Stimulated activated CD8-positive, alpha-beta memory T cell treated with anti-CD3 and anti-CD28 coated beads, Interleukin-12 subunit alpha, Interleukin-12 subunit beta, amount 100 ng/mL, for 4 hours (primary cell): ENCODE data around the gene AMPD2.
"Not testable (repeated sequence)": the region's sequence is repeated elsewhere in the genome, so short reads cannot be mapped to it uniquely, and the experiment has no call there.

Experiments
- DNase-seq: peaks from one replicate; pipeline ENCODE4 v3.0.0-alpha.2; 2020; ENCODE audit warnings: low read depth

AMPD2 gene

DNA sequence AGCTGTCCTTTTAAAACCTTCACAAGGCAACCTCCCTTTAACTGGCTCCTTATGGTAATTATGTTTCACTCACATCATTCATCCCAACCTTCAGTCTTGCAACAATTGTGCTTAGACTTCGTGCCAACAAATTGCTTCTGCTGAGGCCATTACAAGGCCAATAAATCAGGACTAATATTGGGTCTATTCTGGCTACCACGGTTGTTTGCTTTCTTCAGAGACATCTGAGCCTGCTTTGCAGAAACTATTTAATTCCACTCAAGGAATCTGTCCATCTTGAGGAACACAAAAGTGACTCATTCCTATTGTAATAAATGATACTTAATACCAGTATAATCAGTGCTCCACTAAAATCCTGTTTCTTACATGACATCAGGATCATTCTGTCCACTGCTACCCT lies 33.7 kb downstream of the AMPD2 start:
- no peak for DNase-seq

DNA sequence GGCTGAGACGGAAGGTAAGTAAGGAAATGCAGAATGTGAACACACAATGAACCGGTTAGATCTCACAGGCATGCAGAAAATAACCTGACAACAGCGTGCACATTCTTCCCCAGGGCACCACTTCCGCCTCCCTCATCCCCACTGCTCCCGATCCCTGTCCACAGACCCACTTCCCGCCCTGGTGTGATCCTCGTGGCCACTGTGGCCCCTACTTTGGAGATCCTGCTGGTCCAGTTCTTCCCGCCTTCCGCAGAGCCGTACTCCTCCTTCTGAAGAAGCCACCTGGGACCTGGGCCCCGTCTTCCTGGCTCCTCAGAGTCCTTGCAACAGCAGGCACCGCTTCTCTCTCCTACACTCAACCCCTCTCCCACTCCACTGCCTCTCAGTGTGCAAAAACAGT lies 34.9 kb downstream of the AMPD2 start:
- no peak for DNase-seq

- peak; percentile 53 for DNase-seq
These were observed 36.2 kb downstream of the AMPD2 start, which contains the start of gene GSTM4 for GRCh38 chr1:109655615-109656519. Gene GSTM4, plus strand, starts transcription at chr1:109656099. Its CDS starts 291 bp downstream, at chr1:109656390.

GRCh38 chr1:109657395-109657794 lies 37.8 kb downstream of the AMPD2 start:
- DNase-seq, result no peak

DNA sequence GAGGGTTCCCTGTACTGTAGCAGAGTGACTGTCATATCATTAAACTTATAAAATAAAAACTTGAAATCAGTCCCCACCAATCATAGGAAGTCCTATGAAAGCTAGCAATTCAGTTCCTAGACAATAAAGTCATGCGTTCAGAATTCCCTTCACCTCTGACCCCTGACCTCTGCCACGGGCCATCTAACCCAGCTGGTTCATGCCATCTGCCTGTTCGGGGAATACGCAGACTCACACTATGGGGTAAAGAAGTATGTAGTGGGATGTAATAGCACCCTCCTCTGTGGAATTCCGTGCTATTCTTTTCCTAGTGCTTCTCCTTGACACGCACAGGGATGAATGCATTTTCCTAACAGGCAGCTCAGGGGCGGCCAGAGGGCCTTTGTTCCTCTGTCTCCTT lies 38.3 kb downstream of the AMPD2 start:
- DNase-seq, result no peak

- DNase-seq, result no peak
These were observed 39.0 kb downstream of the AMPD2 start for GRCh38 chr1:109658533-109659042.

GRCh38 chr1:109659145-109659544 lies 39.5 kb downstream of the AMPD2 start:
- no peak for DNase-seq

DNA sequence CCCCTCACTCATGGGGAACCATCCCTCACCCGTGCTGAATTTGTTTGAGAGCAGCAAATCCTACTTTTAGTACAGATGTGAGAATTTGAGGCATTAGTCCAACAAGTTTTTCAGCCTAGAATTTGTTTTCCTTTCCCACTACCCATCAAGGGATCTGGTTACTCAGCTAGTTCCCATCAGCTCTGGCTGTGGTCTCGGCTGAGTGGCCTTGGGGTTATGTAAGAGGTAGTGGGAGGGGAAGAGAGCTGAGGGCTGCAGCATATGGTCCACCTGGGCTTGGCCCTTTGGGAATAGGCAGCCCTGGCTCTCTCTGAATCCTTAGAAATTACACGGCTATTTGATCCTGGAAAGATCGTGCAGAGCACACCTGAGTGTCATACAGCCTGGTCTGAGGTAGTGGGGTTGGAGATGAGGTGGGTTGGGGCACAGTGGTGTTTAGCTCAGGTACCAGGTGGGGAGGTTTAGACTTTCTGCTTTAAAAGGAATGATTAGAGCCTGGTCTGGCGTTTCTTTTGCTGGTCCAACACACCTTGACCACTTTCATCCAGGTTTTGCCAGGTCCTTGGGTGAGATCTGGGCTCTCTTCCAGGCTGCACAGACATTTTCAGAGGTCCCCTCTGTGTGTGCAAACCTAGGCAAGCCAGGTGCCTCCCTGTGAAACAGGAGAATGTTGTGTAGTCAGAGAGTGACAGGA lies 40.5 kb downstream of the AMPD2 start:
- DNase-seq, result no peak

- DNase-seq, result not testable (repeated sequence)
These were observed 41.0 kb downstream of the AMPD2 start for GRCh38 chr1:109660691-109661026.

- no peak for DNase-seq
These were observed 41.8 kb downstream of the AMPD2 start for GRCh38 chr1:109661391-109661790.

GRCh38 chr1:109664671-109665070 lies 45.0 kb downstream of the AMPD2 start:
- DNase-seq, result no peak

DNA sequence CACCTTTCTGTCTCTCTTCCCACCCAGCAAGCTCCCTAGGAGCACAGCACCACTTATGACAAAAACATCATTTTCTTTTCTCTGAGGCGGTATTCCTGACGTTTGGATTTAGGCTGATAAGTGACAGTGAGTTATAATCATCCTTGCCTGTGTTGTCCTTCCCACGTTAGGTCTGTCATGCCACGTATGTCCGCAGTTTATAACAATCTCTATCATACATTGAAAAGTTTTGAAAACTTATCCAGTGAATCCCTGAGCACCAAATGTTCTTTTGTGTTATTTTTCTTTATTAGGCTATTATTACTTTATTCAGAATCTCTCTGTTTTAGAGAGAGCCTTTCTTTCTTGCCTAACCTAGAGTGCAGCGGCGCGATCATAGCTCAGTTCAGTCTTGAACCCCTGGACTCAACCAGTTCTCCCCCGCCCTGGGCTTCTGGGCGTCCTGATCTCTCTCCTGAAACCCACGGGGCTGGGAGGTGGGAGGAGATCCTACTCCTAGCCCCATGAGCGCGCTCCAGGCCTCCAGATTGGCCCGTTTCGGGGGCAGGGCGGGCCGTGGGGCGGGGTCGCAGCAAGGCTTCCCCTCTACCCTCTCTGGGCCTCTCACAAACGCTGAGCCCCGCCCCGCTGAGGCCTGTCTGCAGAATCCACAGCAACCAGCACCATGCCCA lies 48.0 kb downstream of the AMPD2 start, which contains the start of gene GSTM2:
Gene GSTM2 (plus strand): TSS at position 606 of the 671 bp plus-strand sequence. CDS start 59 bp downstream, at position 665.
- DNase-seq, result peak; percentile 51

DNA sequence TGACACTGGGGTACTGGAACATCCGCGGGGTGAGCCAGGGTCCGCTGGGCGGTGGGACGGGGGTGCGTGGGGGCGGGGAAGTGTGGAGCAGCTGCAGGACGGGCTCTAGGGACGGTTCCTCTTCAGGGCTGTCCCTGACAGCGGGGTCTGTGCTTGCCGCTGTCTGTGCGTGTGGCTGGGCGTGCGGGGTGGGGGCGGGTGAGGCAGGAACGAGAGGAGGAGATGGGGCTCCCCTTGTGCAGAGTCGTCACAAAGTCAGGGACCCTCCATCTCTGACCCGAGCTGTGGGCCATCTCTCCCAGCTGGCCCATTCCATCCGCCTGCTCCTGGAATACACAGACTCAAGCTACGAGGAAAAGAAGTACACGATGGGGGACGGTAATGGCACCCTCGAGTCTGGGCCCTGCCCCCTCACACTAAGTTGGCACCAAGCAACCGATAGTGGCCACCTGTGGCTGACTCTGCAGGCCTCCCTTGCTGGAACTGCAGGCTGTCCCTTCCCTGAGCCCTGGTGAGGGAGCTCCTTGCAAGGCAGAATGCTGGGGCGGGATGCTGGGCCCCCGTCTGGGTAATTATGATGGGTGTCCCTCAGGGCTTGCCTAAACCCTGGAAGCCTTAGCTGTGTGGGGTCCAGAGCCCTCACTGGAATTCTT lies 48.6 kb downstream of the AMPD2 start:
- no peak for DNase-seq

DNA sequence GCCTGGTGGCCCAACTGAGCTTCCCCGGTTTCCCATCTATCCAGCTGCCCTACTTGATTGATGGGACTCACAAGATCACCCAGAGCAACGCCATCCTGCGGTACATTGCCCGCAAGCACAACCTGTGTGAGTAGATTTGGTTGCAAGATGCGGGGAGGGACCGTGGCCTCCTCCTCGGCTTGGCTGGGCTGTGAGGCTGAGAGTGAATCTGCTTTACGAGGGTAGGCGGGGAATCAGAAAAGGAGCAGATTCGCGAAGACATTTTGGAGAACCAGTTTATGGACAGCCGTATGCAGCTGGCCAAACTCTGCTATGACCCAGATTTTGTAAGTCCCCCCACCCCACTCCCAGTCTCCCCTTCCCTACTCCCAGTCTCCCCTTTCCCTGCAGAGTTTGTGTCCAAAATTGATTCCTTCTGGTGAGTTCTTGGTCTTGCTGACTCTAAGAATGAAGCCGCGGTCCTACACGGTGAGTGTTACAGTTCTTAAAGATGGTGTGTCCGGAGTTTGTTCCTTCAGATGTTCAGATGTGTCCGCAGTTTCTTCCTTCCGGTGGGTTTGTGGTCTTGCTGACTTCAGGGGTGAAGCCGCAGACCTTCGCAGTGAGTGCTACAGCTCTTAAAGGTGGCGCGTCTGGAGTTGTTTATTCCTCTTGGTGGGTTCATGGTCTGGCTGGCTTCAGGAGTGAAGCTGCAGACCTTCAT lies 49.8 kb downstream of the AMPD2 start:
- no peak for DNase-seq

DNA sequence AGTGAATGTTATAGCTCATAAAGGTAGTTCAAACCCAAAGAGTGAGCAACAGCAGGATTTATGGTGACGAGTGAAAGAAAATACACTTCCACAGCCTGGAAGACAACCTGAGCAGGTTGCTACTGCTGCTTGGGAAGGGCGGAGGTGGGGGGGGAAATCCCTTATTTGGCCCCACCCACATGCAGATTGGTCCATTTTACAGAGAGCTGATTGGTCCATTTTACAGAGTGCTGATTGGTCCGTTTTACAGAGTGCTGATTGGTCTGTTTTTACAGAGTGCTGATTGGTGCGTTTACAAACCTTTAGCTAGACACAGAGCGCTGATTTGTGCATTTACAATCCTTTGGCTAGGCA lies 50.3 kb downstream of the AMPD2 start:
- DNase-seq, result not testable (repeated sequence)

GRCh38 chr1:109671067-109671466 lies 51.4 kb downstream of the AMPD2 start:
- DNase-seq, result no peak

- not testable (repeated sequence) for DNase-seq
These were observed 54.2 kb downstream of the AMPD2 start for GRCh38 chr1:109673861-109674260.

- not testable (repeated sequence) for DNase-seq
These were observed 57.2 kb downstream of the AMPD2 start for GRCh38 chr1:109676683-109677381.

DNA sequence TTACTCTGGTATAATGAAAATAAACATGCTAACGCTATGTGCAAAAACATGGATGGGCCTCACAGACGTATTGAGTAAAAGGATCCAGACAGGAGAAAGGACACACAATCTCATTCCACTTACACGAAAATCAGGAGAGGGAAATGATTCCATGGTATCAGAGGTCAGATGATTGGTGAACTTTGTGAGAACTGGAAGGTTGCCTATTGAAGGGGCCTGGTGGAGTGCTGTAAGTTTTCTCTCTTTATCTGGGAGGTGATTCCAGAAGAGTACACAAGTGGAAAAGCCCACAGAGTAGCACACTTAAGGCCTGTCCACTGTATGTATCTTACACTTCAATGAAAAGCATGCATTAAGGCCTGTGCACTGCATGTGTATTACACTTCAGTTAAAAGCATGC lies 57.8 kb downstream of the AMPD2 start:
- DNase-seq, result no peak

GRCh38 chr1:109678637-109679036 lies 59.0 kb downstream of the AMPD2 start:
- DNase-seq, result not testable (repeated sequence)
